ENCODE data around the gene EDARADD. TPM values are rescaled to one million over a fixed set of nuclear protein-coding genes. Genes with fewer than 3 reads are reported as not detected.

The EDARADD gene
- total and polyA plus RNA-seq, 2 of the 13 experiments (the other 11 are each of a cell fraction or from before 2014, with no cell fraction given): 0.03 TPM; not detected in 1

- no peak for DNase-seq (ENCODE audit: low spot score)
- ChIA-PET POLR2A (no interaction called here), CTCF (ENCODE audit: low intra/inter-chr PET ratio, low total read pairs) (no interaction called here)
- H3K4me3 ChIP-seq (replicated peaks in 1 of 3; ENCODE audit: insufficient read depth in 1 of 3, low read depth in 2 of 3, low read length in 3 of 3): no peak overlapping the region
- no peak for FAIRE-seq
- intact Hi-C loops (cut with micrococcal nuclease; ENCODE audit: unreplicated experiment): no loop called here
- in situ Hi-C loops (cut with HindIII; ENCODE audit: extremely low pct_ligation_motif_present, low pct_unique_long_range_greater_than_20kb): no loop called here
- no peaks in the 10 kb centered on the region for H4K20me1 ChIP-seq (ENCODE audit: insufficient read depth, low read length)
- H3K9me3 ChIP-seq (ENCODE audit: low read length): no peaks in the 10 kb centered on the region
- BruUV-seq (replicated peaks): no TSS peak
- peaks cover 16% of the 10 kb centered on the region for H3K4me1 ChIP-seq (ENCODE audit: insufficient read depth, low read length)
- ATAC-seq: no peak
- H3K4me2 ChIP-seq (ENCODE audit: low read depth, low read length): no peak overlapping the region
- H3K36me3 ChIP-seq (replicated peaks in 1 of 2; ENCODE audit: control insufficient read depth in 1 of 2, insufficient read depth in 2 of 2, low read length in 2 of 2): no peaks in the 10 kb centered on the region
- H3K27me3 ChIP-seq (ENCODE audit: control insufficient read depth in 1 of 2, insufficient read depth in 2 of 2, low read length in 2 of 2): no peaks in the 10 kb centered on the region
- no peak overlapping the region for H3K27ac ChIP-seq (ENCODE audit: extremely low read length, insufficient read depth, low read length)
- no peaks in the 10 kb centered on the region for H3K79me2 ChIP-seq (ENCODE audit: insufficient read depth, low read length)
- 74% methylated on average over 14 of the region's 14 CpGs for WGBS (ENCODE audit: low lambda C conversion rate)
- H2AFZ ChIP-seq (ENCODE audit: low read length): no peak overlapping the region
- TF ChIP-seq ZBTB39 (CRISPR knock-in tag; IDR thresholded peaks at IDR 0.05) (no peak), SALL2 (CRISPR knock-in tag; IDR thresholded peaks at IDR 0.05) (no peak)
- TF ChIP-seq, protein P1, sequence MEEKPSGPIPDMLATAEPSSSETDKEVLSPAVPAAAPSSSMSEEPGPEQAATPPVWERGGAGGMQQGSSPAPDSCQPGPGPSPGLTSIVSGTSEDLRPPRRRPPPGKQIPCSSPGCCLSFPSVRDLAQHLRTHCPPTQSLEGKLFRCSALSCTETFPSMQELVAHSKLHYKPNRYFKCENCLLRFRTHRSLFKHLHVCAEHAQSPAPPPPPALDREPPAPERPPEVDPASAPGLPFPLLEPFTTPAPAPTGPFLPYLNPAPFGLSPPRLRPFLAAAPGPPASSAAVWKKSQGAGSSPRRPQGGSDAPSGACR (CRISPR knock-in tag; IDR thresholded peaks at IDR 0.05): no peak
- no peak overlapping the region for H3K9ac ChIP-seq (ENCODE audit: insufficient read depth, low read depth, low read length)
These were observed 90.4 kb downstream of the EDARADD start for GRCh38 chr1:236484310-236484971.

- H3K9me3 ChIP-seq (ENCODE audit: low read length): no peaks in the 10 kb centered on the region
- H3K27ac ChIP-seq (ENCODE audit: extremely low read length, insufficient read depth, low read length): no peak overlapping the region
- no peak overlapping the region for H3K4me2 ChIP-seq (ENCODE audit: low read depth, low read length)
- CTCF ChIA-PET (ENCODE audit: low intra/inter-chr PET ratio, low total read pairs): no interaction called here
- H3K9ac ChIP-seq (ENCODE audit: insufficient read depth, low read depth, low read length): no peak overlapping the region
- peaks cover 20% of the 10 kb centered on the region for H3K4me1 ChIP-seq (ENCODE audit: insufficient read depth, low read length)
- no peak for ATAC-seq
- WGBS (ENCODE audit: low lambda C conversion rate): 88% methylated on average over 4 of the region's 4 CpGs
- intact Hi-C loops (cut with micrococcal nuclease; ENCODE audit: unreplicated experiment): no loop called here
- BruUV-seq (replicated peaks): no TSS peak
- no peak for DNase-seq (ENCODE audit: low spot score)
- POLR2A ChIA-PET: no interaction called here
- no peaks in the 10 kb centered on the region for H3K27me3 ChIP-seq (ENCODE audit: control insufficient read depth in 1 of 2, insufficient read depth in 2 of 2, low read length in 2 of 2)
- H4K20me1 ChIP-seq (ENCODE audit: insufficient read depth, low read length): no peaks in the 10 kb centered on the region
- in situ Hi-C loops (cut with HindIII; ENCODE audit: extremely low pct_ligation_motif_present, low pct_unique_long_range_greater_than_20kb): no loop called here
- FAIRE-seq: no peak
- no peak overlapping the region for H3K4me3 ChIP-seq (replicated peaks in 1 of 3; ENCODE audit: insufficient read depth in 1 of 3, low read depth in 2 of 3, low read length in 3 of 3)
- H2AFZ ChIP-seq (ENCODE audit: low read length): no peak overlapping the region
- H3K79me2 ChIP-seq (ENCODE audit: insufficient read depth, low read length): no peaks in the 10 kb centered on the region
- no peaks in the 10 kb centered on the region for H3K36me3 ChIP-seq (replicated peaks in 1 of 2; ENCODE audit: control insufficient read depth in 1 of 2, insufficient read depth in 2 of 2, low read length in 2 of 2)
- TF ChIP-seq, protein P2, sequence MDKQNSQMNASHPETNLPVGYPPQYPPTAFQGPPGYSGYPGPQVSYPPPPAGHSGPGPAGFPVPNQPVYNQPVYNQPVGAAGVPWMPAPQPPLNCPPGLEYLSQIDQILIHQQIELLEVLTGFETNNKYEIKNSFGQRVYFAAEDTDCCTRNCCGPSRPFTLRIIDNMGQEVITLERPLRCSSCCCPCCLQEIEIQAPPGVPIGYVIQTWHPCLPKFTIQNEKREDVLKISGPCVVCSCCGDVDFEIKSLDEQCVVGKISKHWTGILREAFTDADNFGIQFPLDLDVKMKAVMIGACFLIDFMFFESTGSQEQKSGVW (CRISPR knock-in tag; IDR thresholded peaks at IDR 0.05; ENCODE audit: borderline replicate concordance): no peak
- TF ChIP-seq ZNF232 (CRISPR knock-in tag; IDR thresholded peaks at IDR 0.05; ENCODE audit: borderline replicate concordance) (no peak), ZNF160 (CRISPR knock-in tag; IDR thresholded peaks at IDR 0.05) (no peak), ZNF235 (CRISPR knock-in tag; IDR thresholded peaks at IDR 0.05; ENCODE audit: borderline replicate concordance) (no peak), HOXA9 (CRISPR knock-in tag; IDR thresholded peaks at IDR 0.05; ENCODE audit: borderline replicate concordance) (no peak), GPBP1L1 (CRISPR knock-in tag; IDR thresholded peaks at IDR 0.05) (no peak), SP140L (CRISPR knock-in tag; IDR thresholded peaks at IDR 0.05; ENCODE audit: borderline replicate concordance) (no peak), STAT5B (CRISPR knock-in tag; IDR thresholded peaks at IDR 0.05) (no peak), ZNF562 (CRISPR knock-in tag; IDR thresholded peaks at IDR 0.05; ENCODE audit: borderline replicate concordance) (no peak)
These were observed 92.4 kb downstream of the EDARADD start for GRCh38 chr1:236486356-236487002.

All from HepG2 (cell line).